ENCODE measurements around the gene ASPA.

The ASPA gene

GRCh38 chr17:3542410-3543088 is 66.8 kb downstream of the ASPA start:
- Histone ChIP-seq H3K79me2 (ENCODE audit: control insufficient read depth, low read length) (no peaks in the 10 kb centered on the region), H3K4me2 (ENCODE audit: low read length) (no peak overlapping the region), H3K4me1 (ENCODE audit: control insufficient read depth, low read length) (0 out of 2 replicates have a peak, but pooled peaks cover 2% of the 10 kb centered on the region), H3K27me3 (ENCODE audit: control insufficient read depth, low read length) (peaks cover 8% of the 10 kb centered on the region), H3K9me3 (ENCODE audit: control insufficient read depth, insufficient read depth, low read length) (no peaks in the 10 kb centered on the region), H3K4me3 (ENCODE audit: low read length) (no peak overlapping the region), H3K27ac (ENCODE audit: low read depth, low read length) (no peak overlapping the region), H3F3A (ENCODE audit: control insufficient read depth, insufficient read depth) (no peaks in the 10 kb centered on the region), H3K36me3 (ENCODE audit: control insufficient read depth, low read length) (no peaks in the 10 kb centered on the region), H3K9me2 (replicated peaks; ENCODE audit: control insufficient read depth, low read length) (no peaks in the 10 kb centered on the region), H4K20me1 (ENCODE audit: control insufficient read depth, insufficient read depth, low read depth, low read length) (no peaks in the 10 kb centered on the region)
- no peak for TF ChIP-seq EZH2phosphoT487 (IDR thresholded peaks at IDR 0.05; ENCODE audit: borderline replicate concordance, low read length)
- TF ChIP-seq CTCF (IDR thresholded peaks at IDR 0.05; ENCODE audit: low read depth, low read length, poor library complexity, severe bottlenecking): no peak

- Histone ChIP-seq H3K79me2 (ENCODE audit: control insufficient read depth, low read length) (no peaks in the 10 kb centered on the region), H3K4me3 (ENCODE audit: low read length) (no peak overlapping the region), H3K4me1 (ENCODE audit: control insufficient read depth, low read length) (0 out of 2 replicates have a peak, but pooled peaks cover 2% of the 10 kb centered on the region), H3K36me3 (ENCODE audit: control insufficient read depth, low read length) (no peaks in the 10 kb centered on the region), H3K4me2 (ENCODE audit: low read length) (no peak overlapping the region), H3K27ac (ENCODE audit: low read depth, low read length) (no peak overlapping the region), H3F3A (ENCODE audit: control insufficient read depth, insufficient read depth) (no peaks in the 10 kb centered on the region), H3K27me3 (ENCODE audit: control insufficient read depth, low read length) (peaks cover 8% of the 10 kb centered on the region), H4K20me1 (ENCODE audit: control insufficient read depth, insufficient read depth, low read depth, low read length) (no peaks in the 10 kb centered on the region), H3K9me2 (replicated peaks; ENCODE audit: control insufficient read depth, low read length) (no peaks in the 10 kb centered on the region), H3K9me3 (ENCODE audit: control insufficient read depth, insufficient read depth, low read length) (no peaks in the 10 kb centered on the region)
- TF ChIP-seq CTCF (IDR thresholded peaks at IDR 0.05; ENCODE audit: low read depth, low read length, poor library complexity, severe bottlenecking) (no peak), EZH2phosphoT487 (IDR thresholded peaks at IDR 0.05; ENCODE audit: borderline replicate concordance, low read length) (no peak)
Measured at GRCh38 chr17:3543453-3543852, 67.7 kb downstream of the ASPA start.

DNA sequence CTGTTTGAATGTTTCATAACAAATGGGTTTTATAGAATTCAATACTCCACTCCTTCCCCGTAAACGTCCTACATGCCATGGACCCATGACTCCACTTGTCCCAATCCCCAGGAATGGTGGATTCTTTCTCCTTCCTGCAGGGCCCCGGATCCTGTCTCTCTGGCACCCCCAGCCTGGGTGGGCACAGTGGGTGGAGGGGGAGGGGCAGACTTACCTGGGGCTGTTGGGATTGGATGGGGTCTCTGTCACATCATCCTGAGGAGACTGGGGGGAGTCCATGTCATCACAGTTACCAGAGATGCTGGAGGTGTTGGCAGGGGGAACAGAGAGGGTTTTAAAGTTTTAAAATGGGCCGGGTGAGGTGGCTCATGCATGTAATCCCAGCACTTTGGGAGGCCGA is 68.6 kb downstream of the ASPA start:
- Histone ChIP-seq H3F3A (ENCODE audit: control insufficient read depth, insufficient read depth) (no peaks in the 10 kb centered on the region), H3K27me3 (ENCODE audit: control insufficient read depth, low read length) (peaks cover 8% of the 10 kb centered on the region), H4K20me1 (ENCODE audit: control insufficient read depth, insufficient read depth, low read depth, low read length) (no peaks in the 10 kb centered on the region), H3K4me1 (ENCODE audit: control insufficient read depth, low read length) (0 out of 2 replicates have a peak, but pooled peaks cover 2% of the 10 kb centered on the region), H3K9me3 (ENCODE audit: control insufficient read depth, insufficient read depth, low read length) (no peaks in the 10 kb centered on the region), H3K79me2 (ENCODE audit: control insufficient read depth, low read length) (no peaks in the 10 kb centered on the region), H3K4me2 (ENCODE audit: low read length) (no peak overlapping the region), H3K36me3 (ENCODE audit: control insufficient read depth, low read length) (no peaks in the 10 kb centered on the region), H3K9me2 (replicated peaks; ENCODE audit: control insufficient read depth, low read length) (no peaks in the 10 kb centered on the region), H3K27ac (ENCODE audit: low read depth, low read length) (no peak overlapping the region), H3K4me3 (ENCODE audit: low read length) (no peak overlapping the region)
- TF ChIP-seq EZH2phosphoT487 (IDR thresholded peaks at IDR 0.05; ENCODE audit: borderline replicate concordance, low read length) (no peak), CTCF (IDR thresholded peaks at IDR 0.05; ENCODE audit: low read depth, low read length, poor library complexity, severe bottlenecking) (no peak)
